Fibroblast of skin of abdomen (primary cell): Measurements from ENCODE around the gene MYBBP1A.
"Not testable (repeated sequence)": the region's sequence is repeated elsewhere in the genome, so short reads cannot be mapped to it uniquely, and the experiment has no call there.

Source experiments
- DNase-seq: peaks from one replicate; pipeline ENCODE4 v3.0.0-alpha.2; 2013

The MYBBP1A gene

GRCh38 chr17:4588391-4588790 lies 33.2 kb upstream of the MYBBP1A start:
- DNase-seq = no peak

GRCh38 chr17:4587803-4588202 lies 32.6 kb upstream of the MYBBP1A start:
- no peak for DNase-seq

- no peak for DNase-seq
These were observed 32.0 kb upstream of the MYBBP1A start for GRCh38 chr17:4587195-4587594.

- no peak for DNase-seq
These were observed 30.9 kb upstream of the MYBBP1A start for GRCh38 chr17:4586043-4586442.

- DNase-seq = no peak
These were observed 30.4 kb upstream of the MYBBP1A start for GRCh38 chr17:4585638-4585994.

- DNase-seq = no peak
These were observed 29.9 kb upstream of the MYBBP1A start for GRCh38 chr17:4584917-4585637.

- DNase-seq = no peak
These were observed 29.1 kb upstream of the MYBBP1A start, which contains the start of gene SMTNL2 for GRCh38 chr17:4584101-4584916. Gene SMTNL2, plus strand, starts transcription at chr17:4584529. Its CDS starts 77 bp downstream, at chr17:4584606.

- no peak for DNase-seq
These were observed 28.6 kb upstream of the MYBBP1A start for GRCh38 chr17:4583782-4584100.

GRCh38 chr17:4583206-4583605 lies 28.0 kb upstream of the MYBBP1A start:
- DNase-seq = no peak

- DNase-seq = no peak
These were observed 27.5 kb upstream of the MYBBP1A start for GRCh38 chr17:4582691-4583090.

GRCh38 chr17:4582101-4582501 lies 26.9 kb upstream of the MYBBP1A start:
- DNase-seq = no peak

- DNase-seq = no peak
These were observed 25.1 kb upstream of the MYBBP1A start for GRCh38 chr17:4580291-4580690.

- no peak for DNase-seq
These were observed 24.5 kb upstream of the MYBBP1A start for GRCh38 chr17:4579678-4580077.

- not testable (repeated sequence) for DNase-seq
These were observed 23.2 kb upstream of the MYBBP1A start for GRCh38 chr17:4578349-4578748.

GRCh38 chr17:4577386-4577993 lies 22.3 kb upstream of the MYBBP1A start:
- DNase-seq = no peak

- DNase-seq = no peak
These were observed 21.6 kb upstream of the MYBBP1A start for GRCh38 chr17:4576729-4577322.

- no peak for DNase-seq
These were observed 21.0 kb upstream of the MYBBP1A start for GRCh38 chr17:4576161-4576558.

GRCh38 chr17:4574448-4575045 lies 19.4 kb upstream of the MYBBP1A start:
- no peak for DNase-seq

GRCh38 chr17:4573669-4574068 lies 18.5 kb upstream of the MYBBP1A start:
- DNase-seq = no peak

GRCh38 chr17:4573115-4573514 lies 17.9 kb upstream of the MYBBP1A start:
- no peak for DNase-seq

GRCh38 chr17:4572131-4572530 lies 16.9 kb upstream of the MYBBP1A start:
- no peak for DNase-seq

- no peak for DNase-seq
These were observed 14.4 kb upstream of the MYBBP1A start for GRCh38 chr17:4569591-4569990.

GRCh38 chr17:4566785-4567184 lies 11.6 kb upstream of the MYBBP1A start:
- DNase-seq = peak; percentile 39
